ENCODE data around the gene CTRL.
A peak's percentile ranks its signal among the peaks of the same experiment; 100 is the strongest.

Gene CTRL

GRCh38 chr16:67963662-67964321 is 32.1 kb upstream of the CTRL start:
- no peak for DNase-seq (ENCODE audit: low read depth, low spot score)
- no peak overlapping the region for H3K27ac ChIP-seq

DNA sequence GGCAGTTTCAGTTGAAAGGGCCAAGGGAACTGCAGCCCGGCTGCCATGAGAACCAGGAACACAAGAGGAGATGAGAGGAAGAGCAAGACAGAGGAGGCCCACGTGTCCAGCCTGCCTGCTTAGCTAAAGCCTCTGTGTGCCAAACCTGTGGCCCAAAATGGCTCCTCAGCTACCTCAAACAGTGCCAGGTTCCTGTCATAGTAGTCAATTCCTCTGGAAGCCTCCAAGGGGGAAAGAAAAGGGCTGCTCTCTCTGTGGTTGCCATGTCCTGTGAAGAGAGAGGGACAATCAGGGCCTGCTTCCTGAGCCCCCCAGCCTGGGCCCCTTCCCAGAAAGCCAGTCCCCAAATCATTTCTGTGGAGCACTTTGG is 31.6 kb upstream of the CTRL start:
- no peak overlapping the region for H3K27ac ChIP-seq
- DNase-seq (ENCODE audit: low read depth, low spot score), result no peak

GRCh38 chr16:67962135-67962534 is 30.5 kb upstream of the CTRL start:
- DNase-seq (ENCODE audit: low read depth, low spot score), result no peak
- H3K27ac ChIP-seq, result peak overlapping the region; percentile 22

GRCh38 chr16:67961551-67961957 is 29.9 kb upstream of the CTRL start:
- DNase-seq (ENCODE audit: low read depth, low spot score), result peak; percentile 94
- H3K27ac ChIP-seq, result peak overlapping the region; percentile 22

DNA sequence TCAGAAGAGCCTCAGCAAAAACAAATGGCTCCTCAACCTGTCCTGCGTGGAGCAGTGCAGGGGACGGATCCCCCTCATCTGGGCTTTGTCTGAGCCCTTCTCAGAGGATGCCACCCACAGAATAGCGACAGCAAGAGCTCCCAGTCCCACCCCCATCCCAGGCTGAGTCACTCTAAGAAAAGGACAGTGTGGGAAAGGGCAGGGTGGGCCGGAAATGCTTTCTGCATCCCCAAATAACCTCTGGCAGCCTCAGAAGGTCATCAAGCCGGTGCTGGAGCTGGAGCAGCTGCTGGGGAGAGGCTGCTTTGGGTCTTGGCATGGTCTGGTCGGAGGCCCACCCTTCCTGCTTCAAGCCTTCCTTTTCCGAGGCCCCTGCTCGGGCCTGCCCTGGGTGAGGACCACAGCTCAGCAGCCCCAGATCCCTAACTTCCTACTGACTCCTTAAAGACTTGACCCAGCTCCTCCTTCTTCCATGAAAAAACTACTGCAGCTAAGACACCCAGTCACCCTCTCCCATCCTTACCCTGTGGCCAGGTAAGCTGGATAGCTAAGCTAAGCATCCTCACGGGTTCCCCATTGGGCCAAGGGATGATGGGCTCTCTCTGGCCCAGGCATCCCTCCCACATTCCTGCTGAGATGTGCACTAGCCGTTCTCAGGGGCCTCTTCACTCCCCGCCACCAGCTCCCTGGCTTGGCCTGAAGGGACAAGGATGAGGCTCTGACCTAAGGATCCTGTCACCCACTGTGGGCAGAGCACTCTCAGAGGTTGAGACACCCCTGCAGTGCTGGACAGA is 28.1 kb upstream of the CTRL start:
- DNase-seq (ENCODE audit: low read depth, low spot score), result no peak
- H3K27ac ChIP-seq, result no peak overlapping the region

GRCh38 chr16:67957622-67958021 is 26.0 kb upstream of the CTRL start:
- no peak for DNase-seq (ENCODE audit: low read depth, low spot score)
- H3K27ac ChIP-seq, result no peak overlapping the region

- no peak overlapping the region for H3K27ac ChIP-seq
- no peak for DNase-seq (ENCODE audit: low read depth, low spot score)
These were observed 22.9 kb upstream of the CTRL start for GRCh38 chr16:67954421-67955196.

DNA sequence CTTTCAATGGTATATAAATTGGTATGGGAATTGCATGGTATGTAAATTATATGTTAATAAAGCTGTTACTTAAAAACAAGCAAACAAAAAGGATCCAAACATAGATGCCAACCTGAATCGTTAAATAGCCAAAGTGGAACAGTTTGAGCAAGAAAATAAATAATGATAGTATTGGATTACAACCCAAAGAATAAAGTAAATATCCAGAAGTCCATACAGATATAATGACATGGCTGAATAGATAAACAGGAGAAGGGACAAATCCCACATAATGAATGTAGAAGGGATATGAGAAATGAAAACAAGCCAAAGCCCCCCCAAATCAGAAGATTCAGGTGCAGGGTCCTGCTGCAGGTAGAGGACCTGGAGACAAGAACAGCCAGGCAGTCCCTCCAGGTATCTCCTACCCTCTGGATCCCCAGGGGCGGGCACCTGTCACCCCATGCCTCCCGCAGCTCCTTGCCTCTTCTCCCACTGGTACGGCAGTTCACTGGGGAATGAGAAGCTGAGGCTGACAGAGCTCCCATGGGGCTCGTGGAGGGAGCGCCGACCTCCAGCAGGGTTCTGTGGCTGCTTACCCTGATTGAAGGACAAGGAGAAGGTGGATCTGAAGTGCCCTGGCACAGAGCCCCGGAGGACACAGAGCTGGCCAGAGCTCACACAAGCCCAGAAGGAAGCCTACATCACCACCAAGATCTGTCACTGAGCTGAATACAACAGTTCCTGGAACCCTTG is 22.1 kb upstream of the CTRL start:
- H3K27ac ChIP-seq, result no peak overlapping the region
- no peak for DNase-seq (ENCODE audit: low read depth, low spot score)

DNA sequence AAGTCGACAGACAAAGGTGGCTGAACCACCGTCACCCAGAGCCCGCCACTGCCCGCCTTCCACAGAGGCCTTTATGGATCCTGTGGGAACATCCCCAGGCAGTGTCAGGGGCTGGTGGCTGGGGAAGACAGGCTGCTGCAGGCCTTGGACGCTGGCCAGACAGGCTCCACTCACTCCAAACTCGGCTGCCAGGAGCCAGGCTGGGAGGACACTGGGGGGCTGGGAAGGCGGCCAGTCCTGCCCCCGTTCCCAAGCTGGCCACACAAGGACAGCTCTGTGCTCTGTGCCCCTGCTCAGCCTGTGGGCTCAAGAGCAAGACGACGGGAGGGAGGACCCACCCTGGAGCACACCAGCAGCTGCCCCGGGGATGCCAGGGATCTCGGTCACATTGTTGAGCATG is 19.8 kb upstream of the CTRL start:
- DNase-seq (ENCODE audit: low read depth, low spot score), result no peak
- H3K27ac ChIP-seq, result no peak overlapping the region

DNA sequence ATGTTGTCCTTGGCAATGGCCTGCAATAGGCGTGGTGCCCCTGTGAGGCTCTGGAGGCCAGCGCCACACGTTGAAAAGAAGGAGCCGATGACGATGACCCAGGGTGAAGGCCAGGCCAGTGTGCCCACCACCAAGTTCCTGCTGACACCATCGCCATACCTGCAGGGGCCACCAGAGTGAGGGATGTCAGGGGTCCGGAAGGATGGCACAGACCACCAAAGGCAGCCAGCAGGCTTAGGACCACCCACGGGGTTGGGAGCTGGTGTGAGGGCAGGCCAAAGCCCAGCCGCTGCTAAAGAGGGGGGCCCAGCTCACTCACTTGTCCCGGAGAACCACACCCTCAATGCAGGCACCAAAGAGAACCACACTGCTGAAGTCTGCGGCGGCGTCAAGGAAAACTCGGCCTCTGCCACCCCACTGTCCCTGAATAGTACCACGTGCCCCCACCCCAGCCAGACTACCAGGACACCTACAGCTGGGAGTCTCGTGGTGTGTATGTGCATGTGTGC is 18.7 kb upstream of the CTRL start:
- no peak overlapping the region for H3K27ac ChIP-seq
- DNase-seq (ENCODE audit: low read depth, low spot score), result no peak

DNA sequence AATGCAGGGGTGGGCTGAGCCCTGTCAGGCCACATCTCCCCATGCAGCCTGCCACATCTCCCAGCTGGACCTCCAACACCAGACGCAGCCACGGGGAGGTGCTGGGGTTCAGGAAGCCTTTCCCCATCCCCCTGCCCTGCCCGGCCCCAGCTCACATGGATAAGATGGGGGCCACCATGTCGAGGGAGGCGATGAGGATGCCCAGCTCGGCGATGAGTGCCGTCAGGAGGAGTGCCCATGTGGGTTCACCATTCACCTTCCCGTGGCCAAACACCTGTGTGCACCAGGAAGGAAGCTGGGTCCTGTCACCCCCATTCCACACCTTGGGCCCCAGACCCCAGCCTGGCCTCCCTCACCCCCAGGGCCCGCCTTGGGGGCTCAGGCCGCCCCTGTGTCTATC is 18.0 kb upstream of the CTRL start:
- no peak overlapping the region for H3K27ac ChIP-seq
- DNase-seq (ENCODE audit: low read depth, low spot score), result no peak

- H3K27ac ChIP-seq, result no peak overlapping the region
- DNase-seq (ENCODE audit: low read depth, low spot score), result no peak
These were observed 16.4 kb upstream of the CTRL start for GRCh38 chr16:67948015-67948414.

- no peak overlapping the region for H3K27ac ChIP-seq
- no peak for DNase-seq (ENCODE audit: low read depth, low spot score)
These were observed 15.4 kb upstream of the CTRL start for GRCh38 chr16:67946966-67947558.

GRCh38 chr16:67946128-67946569 is 14.5 kb upstream of the CTRL start:
- DNase-seq (ENCODE audit: low read depth, low spot score), result no peak
- no peak overlapping the region for H3K27ac ChIP-seq

- no peak overlapping the region for H3K27ac ChIP-seq
- no peak for DNase-seq (ENCODE audit: low read depth, low spot score)
These were observed 13.8 kb upstream of the CTRL start for GRCh38 chr16:67945392-67945933.

DNA sequence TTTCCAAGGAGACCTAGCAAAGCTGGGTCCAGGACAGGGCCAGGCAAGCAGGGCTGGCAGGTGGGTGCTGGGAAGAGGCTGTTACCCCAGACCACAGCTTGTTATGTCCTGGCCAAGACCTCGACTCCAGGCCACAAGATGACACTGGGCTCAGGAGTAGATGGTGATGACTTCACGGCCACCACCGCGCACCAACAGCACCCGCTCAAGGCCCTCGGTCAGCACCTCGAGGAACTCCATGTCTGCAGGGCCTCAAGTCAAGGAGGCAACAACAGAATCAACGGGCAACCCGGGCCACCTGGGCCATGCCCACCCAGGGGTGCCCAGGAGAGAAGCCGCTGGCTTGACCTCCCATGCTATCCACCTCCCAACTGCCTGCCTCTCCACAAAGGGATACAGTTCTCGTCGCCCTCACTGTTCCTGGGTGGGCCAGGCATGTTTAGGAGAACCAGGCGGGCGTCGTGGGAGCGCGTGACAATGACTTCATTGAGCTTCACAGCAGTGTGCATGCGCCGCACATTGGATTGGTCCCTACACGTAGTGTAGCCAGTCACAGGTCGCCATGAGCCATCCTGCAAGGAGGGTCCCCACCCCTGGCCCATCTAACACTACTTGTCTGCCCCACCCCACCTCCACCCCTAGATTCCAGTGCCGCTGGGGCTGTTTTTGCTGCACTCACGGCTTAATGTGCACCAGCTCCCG is 13.2 kb upstream of the CTRL start:
- H3K27ac ChIP-seq, result no peak overlapping the region

DNA sequence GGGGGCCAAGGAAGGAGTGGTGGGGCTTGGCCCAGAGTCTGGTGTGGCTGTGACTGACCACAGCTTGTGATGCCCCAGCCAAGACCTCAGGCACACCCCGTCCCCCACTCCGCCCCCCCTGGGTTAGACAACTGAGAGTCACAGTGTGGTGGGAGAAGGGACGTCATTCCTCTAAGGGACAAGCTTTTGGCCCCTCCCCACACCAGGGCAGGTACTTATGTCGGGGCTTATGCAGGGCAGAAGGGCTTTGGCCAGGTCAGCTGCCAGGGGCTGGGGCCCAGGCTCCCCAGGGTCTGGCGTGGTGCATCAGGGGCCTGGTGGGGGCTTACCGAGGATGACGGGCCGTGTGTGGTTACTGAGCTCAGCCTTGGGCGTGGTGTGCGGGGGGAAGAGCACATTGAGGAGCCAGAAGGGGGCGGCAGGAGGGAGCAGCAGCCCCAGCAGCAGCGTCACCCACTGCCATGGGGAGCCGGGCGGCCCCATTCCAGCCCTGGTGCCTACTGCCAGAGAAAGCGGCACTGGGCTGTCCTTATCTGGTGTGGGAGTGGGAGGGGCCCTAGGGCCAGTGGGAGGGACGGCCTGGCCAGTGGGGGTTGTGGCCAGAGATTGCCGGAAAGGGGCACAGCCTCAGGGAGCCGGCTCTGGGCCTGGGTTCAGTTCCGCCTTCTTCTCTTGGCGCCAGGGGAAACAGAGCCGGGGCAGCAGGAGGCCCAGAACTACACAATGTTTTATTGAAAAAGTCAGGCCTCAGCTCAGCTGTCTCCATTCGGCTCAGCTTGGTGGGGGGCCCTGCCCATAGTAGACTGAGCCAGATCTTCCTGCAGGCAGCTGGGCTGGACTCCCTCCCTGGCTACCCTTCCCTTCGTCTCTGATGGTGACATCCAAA is 12.2 kb upstream of the CTRL start, which contains the start of gene LCAT:
TSS of gene LCAT (minus strand) at position 502 of the 886 bp plus-strand sequence. CDS start at position 483, 19 bp downstream.
- DNase-seq (ENCODE audit: low read depth, low spot score), result no peak
- no peak within 1 kb of the TSS for H3K27ac ChIP-seq

More for the DNA sequence above, 13.2 kb upstream of the CTRL start:
- no peak for DNase-seq (ENCODE audit: low read depth, low spot score)

- no peak for DNase-seq (ENCODE audit: low read depth, low spot score)
- H3K27ac ChIP-seq, result no peak overlapping the region
These were observed 11.6 kb upstream of the CTRL start for GRCh38 chr16:67943256-67943618.

All from epithelial cell of prostate (primary cell).